Transverse colon (tissue), 4 donors: ENCODE results near the gene POC5. TPM values are rescaled to one million over a fixed set of nuclear protein-coding genes. Genes with fewer than 3 reads are reported as not detected.
"Not testable (repeated sequence)": the region's sequence is repeated elsewhere in the genome, so short reads cannot be mapped to it uniquely, and the experiment has no call there.

Source experiments
- DNase-seq: peaks from one replicate; pipeline ENCODE4 v3.0.0-alpha.2; 2019
- H3K27ac ChIP-seq, 4 donors: fragments of 200-600 bp; sonication (generic); 2 replicates each; pipeline ENCODE4 v1.5.1; 2016 to 2018; ENCODE audit warnings: inconsistent platforms in 4 of 4
- H3K27me3 ChIP-seq: fragments of 200-600 bp; sonication (generic); 2 replicates; pipeline ENCODE4 v1.5.1; 2017; ENCODE audit warnings: inconsistent platforms
- H3K36me3 ChIP-seq, 4 donors: fragments of 200-600 bp; sonication (generic); 2 replicates each; pipeline ENCODE4 v1.5.1; 2017 to 2019; ENCODE audit warnings: inconsistent platforms in 4 of 4
- H3K4me1 ChIP-seq, 4 donors: fragments of 200-600 bp; sonication (generic); 2 replicates each; pipeline ENCODE4 v1.5.1; 2017 to 2020; ENCODE audit warnings: inconsistent platforms in 4 of 4
- H3K4me3 ChIP-seq, 4 donors: fragments of 200-600 bp; sonication (generic); 1 replicate in 1 of 4; 2 replicates in 3 of 4; pipeline versions ENCODE4 v1.5.1 to v1.6.1; 2017 to 2019; ENCODE audit warnings: inconsistent platforms in 4 of 4
- H3K9me3 ChIP-seq, 2 donors: fragments of 200-600 bp; sonication (generic); 2 replicates each; pipeline ENCODE4 v1.5.1; 2017 to 2019; ENCODE audit warnings: inconsistent platforms in 2 of 2
- EP300 ChIP-seq: sonication (generic); formaldehyde crosslinking; IDR thresholded peaks from one replicate; pipeline ENCODE4 v1.6.1; 2017; ENCODE audit warnings: antibody characterized with exemption, low read depth
- POLR2A ChIP-seq: fragments of 450-650 bp; IDR thresholded peaks from one replicate; pipeline ENCODE4 v1.6.1; 2016; ENCODE audit warnings: antibody characterized with exemption, mild to moderate bottlenecking, moderate library complexity
- POLR2AphosphoS5 ChIP-seq, 3 donors: sonication (generic); formaldehyde crosslinking; IDR thresholded peaks; one replicate each; pipeline ENCODE4 v1.6.1; 2016; ENCODE audit warnings: antibody characterized with exemption in 3 of 3
- WGBS, 2 donors: methylation state at CpG; one replicate each; pipeline ENCODE4 v1.1.5; 2018; ENCODE audit warnings: low coverage in 1 of 2; 5-methylcytosine and 5-hydroxymethylcytosine counted together
- in situ Hi-C, 4 donors: fragments of 200-750 bp; cut with MboI; loops; one replicate each; pipeline versions ENCODE4 v1.15.0 to v1.15.1; 2017; ENCODE audit warnings: low sequenced_read_pairs in 3 of 4, low pct_ligation_motif_present in 1 of 4, low pct_unique_long_range_greater_than_20kb in 1 of 4
- intact Hi-C: fragments of 100-400 bp; cut with DNase I; formaldehyde crosslinking; loops from one replicate; pipeline ENCODE4 v1.15.1; 2023; ENCODE audit warnings: low total_unique reads
- total RNA-seq, 4 donors: library from RNA; depleted of rRNA; stranded (reverse); fragments of >200 nt; gene quantifications; one replicate each; pipeline ENCODE4 v1.1.0, GENCODE V29; 2016
- TF ChIP-seq, protein P1 (sequence below), 5 experiments: fragments of 200-600 bp in 3 of 5; fragments of 450-650 bp in 2 of 5; sonication (generic) in 3 of 5; IDR thresholded peaks; 1 replicate in 2 of 5; 2 replicates in 3 of 5; pipeline ENCODE4 v1.5.1; 2016 to 2017; ENCODE audit warnings: antibody characterized with exemption in 5 of 5, inconsistent platforms in 3 of 5, mild to moderate bottlenecking in 2 of 5, moderate library complexity in 1 of 5

The POC5 gene
- total RNA-seq, 4 donors from 2014 or later, result 5.8 to 13.5 (median 11.1) TPM

DNA sequence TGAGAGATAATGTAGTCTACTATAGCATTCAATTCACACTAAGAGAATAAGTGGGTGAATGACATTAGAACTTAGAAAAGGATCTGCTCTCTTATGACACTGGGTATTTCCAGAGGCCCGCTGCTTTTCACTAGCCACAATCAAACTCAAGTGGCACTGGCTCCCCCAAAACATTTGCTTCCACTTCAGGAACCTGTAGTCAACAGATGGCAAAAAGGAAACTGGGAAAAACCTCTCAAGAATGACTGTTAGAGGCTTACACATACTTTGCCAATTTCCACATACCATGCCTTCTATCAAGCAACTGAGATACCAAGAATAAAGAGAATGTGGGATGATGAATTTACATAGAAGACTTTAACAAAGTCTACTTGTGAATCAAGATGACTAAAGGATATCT lies 11.2 kb downstream of the POC5 start:
- Histone ChIP-seq H3K4me3 (no peak overlapping the region), H3K4me1 (no peaks in the 10 kb centered on the region), H3K27ac (no peak overlapping the region), H3K9me3 (no peaks in the 10 kb centered on the region), H3K36me3 (peaks cover 0 to 23% (median 10%) of the 10 kb centered on the region in 4 donors), H3K27me3 (no peaks in the 10 kb centered on the region)
- DNase-seq, result no peak
- TF ChIP-seq EP300 (no peak), POLR2AphosphoS5 (IDR thresholded peaks at IDR 0.05) (no peak), POLR2A (no peak)
- TF ChIP-seq, protein P1, sequence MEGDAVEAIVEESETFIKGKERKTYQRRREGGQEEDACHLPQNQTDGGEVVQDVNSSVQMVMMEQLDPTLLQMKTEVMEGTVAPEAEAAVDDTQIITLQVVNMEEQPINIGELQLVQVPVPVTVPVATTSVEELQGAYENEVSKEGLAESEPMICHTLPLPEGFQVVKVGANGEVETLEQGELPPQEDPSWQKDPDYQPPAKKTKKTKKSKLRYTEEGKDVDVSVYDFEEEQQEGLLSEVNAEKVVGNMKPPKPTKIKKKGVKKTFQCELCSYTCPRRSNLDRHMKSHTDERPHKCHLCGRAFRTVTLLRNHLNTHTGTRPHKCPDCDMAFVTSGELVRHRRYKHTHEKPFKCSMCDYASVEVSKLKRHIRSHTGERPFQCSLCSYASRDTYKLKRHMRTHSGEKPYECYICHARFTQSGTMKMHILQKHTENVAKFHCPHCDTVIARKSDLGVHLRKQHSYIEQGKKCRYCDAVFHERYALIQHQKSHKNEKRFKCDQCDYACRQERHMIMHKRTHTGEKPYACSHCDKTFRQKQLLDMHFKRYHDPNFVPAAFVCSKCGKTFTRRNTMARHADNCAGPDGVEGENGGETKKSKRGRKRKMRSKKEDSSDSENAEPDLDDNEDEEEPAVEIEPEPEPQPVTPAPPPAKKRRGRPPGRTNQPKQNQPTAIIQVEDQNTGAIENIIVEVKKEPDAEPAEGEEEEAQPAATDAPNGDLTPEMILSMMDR (IDR thresholded peaks at IDR 0.05), result no peak
- whole genome bisulfite sequencing, 2 donors, result 86% methylated on average over 1 of the region's 1 CpG; no CpG with 5 or more reads in 1 of the 2 donors
- in situ Hi-C loops, result no loop called here
- intact Hi-C loops, result no loop called here

DNA sequence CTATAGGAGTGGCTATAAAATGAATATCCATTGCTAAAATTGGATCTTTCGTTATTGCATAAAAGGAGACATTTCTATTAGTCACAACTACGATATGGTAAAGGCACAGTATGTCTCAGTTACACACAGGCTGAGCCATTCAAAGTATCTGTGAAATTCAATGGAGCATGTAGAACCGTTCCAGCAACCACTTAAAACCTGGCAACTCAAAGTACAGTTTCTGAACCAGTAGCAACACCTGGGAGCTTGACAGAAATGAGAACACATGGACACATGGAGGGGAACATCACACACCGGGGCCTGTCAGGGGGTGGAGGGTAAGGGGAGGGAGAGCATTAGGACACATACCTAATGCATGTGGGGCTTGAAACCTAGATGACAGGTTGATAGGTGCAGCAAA lies 15.4 kb downstream of the POC5 start:
- H3K27me3 ChIP-seq, result no peaks in the 10 kb centered on the region
- TF ChIP-seq POLR2A (no peak), EP300 (no peak), POLR2AphosphoS5 (IDR thresholded peaks at IDR 0.05) (no peak)
- TF ChIP-seq, protein P1 (IDR thresholded peaks at IDR 0.05), result no peak
- intact Hi-C loops, result no loop called here
- WGBS, 2 donors, result 86 to 95% methylated on average over 3 to 4 of the region's 4 CpGs
- no peaks in the 10 kb centered on the region for H3K4me1 ChIP-seq
- H3K27ac ChIP-seq, result no peak overlapping the region
- H3K36me3 ChIP-seq, result peaks cover 0 to 20% (median 10%) of the 10 kb centered on the region in 4 donors
- H3K9me3 ChIP-seq, result no peaks in the 10 kb centered on the region
- in situ Hi-C loops, result no loop called here
- DNase-seq, result no peak
- H3K4me3 ChIP-seq, result no peak overlapping the region

DNA sequence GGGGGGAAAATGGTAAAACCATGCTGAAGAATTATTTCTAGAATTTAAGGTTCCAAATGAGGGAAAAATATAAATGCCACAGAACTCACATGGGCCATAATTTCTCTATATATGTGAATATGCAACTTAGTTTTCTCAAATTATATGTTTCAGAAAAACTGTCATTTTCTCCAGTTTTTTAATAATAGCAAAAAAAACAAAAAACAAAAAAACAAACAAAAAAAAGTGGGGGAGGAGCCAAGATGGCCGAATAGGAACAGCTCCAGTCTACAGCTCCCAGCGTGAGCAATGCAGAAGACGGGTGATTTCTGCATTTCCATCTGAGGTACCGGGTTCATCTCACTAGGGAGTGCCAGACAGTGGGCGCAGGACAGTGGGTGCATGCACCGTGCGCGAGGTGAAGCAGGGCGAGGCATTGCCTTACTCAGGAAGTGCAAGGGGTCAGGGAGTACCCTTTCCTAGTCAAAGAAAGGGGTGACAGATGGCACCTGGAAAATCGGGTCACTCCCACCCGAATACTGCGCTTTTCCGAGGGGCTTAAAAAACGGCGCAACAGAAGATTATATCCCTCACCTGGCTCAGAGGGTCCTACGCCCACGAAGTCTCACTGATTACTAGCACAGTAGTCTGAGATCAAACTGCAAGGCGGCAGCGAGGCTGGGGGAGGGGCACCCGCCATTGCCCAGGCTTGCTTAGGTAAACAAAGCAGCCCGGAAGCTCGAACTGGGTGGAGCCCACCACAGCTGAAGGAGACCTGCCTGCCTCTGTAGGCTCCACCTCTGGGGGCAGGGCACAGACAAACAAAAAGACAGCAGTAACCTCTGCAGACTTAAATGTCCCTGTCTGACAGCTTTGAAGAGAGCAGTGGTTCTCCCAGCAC lies 21.5 kb downstream of the POC5 start:
- H3K36me3 ChIP-seq, DNase-seq, H3K27ac ChIP-seq, H3K4me1 ChIP-seq, H3K9me3 ChIP-seq, H3K4me3 ChIP-seq, intact Hi-C loops, H3K27me3 ChIP-seq: not testable (repeated sequence)
- 90% methylated on average over 2 to 22 of the region's 22 CpGs for WGBS, 2 donors
- in situ Hi-C loops, result loop anchor here in 2 of 4 donors (25.0 kb wide), 2 partner anchors 308 to 458 kb away; partner anchors contain the start of gene ANKRD31 (in 1 of the 2)

DNA sequence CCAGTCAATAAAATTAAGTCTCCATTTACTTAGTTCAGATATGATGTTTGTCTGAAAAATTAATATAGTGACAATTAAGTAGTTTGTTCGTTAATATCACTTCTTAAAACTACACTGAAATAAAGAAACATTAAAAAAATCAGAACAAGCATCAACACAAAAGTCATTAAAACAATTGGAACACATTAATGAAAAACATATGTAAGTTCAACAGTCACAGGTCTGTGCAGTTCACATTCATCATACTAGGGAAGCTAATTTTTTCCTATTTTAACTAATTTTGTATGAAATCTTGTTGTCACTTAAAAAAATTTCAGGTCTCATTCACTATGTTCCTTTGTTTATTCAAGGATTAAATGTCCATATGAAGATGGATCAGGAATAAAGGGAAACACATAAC lies 22.5 kb downstream of the POC5 start:
- intact Hi-C loops (no loop called here), in situ Hi-C loops (loop anchor here in 2 of 4 donors (25.0 kb wide), 2 partner anchors 307 to 457 kb away; partner anchors contain the start of gene ANKRD31 (in 1 of the 2))
- 93 to 96% methylated on average over 1 of the region's 1 CpG for WGBS, 2 donors

More for the DNA sequence above, 22.5 kb downstream of the POC5 start:
- Histone ChIP-seq H3K9me3 (no peaks in the 10 kb centered on the region), H3K36me3 (peaks cover 0 to 17% (median 2%) of the 10 kb centered on the region in 4 donors), H3K4me3 (no peak overlapping the region), H3K27ac (no peak overlapping the region), H3K4me1 (no peaks in the 10 kb centered on the region), H3K27me3 (no peaks in the 10 kb centered on the region)
- no peak for DNase-seq
- TF ChIP-seq POLR2A, result no peak
- TF ChIP-seq POLR2AphosphoS5 (IDR thresholded peaks at IDR 0.05), result no peak
- no peak for TF ChIP-seq EP300
- TF ChIP-seq, protein P1 (IDR thresholded peaks at IDR 0.05), result no peak
